ENCODE measurements around the gene USPL1. TPM values are rescaled to one million over a fixed set of nuclear protein-coding genes. Genes with fewer than 3 reads are reported as not detected.
"Not testable (repeated sequence)": the region's sequence is repeated elsewhere in the genome, so short reads cannot be mapped to it uniquely, and the experiment has no call there.

The USPL1 gene
- total RNA-seq, 1 donor from 2014 or later = 33.1 TPM

DNA sequence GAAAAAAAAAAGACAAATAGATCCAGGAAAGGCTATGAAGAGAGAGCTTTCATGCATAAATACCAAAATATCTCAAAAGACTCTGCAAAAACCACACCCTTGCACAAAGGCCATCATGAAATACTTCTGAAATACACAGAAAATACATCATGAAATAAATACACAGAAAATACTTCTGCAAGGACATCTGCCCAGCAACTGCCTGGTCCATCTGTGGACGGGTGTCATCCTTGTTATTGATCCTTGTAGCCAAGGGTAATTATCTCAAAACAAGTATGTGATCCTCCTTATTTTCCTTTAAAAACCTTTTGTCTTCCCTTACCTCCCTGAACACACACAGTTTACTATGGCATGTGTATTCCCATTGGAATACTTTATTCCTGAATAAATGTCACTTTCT is 6.9 kb downstream of the USPL1 start:
- Histone ChIP-seq H3K36me3 (ENCODE audit: control insufficient read depth, insufficient read depth, low read length) (no peaks in the 10 kb centered on the region), H3K4me3 (ENCODE audit: low read depth, low read length) (no peak overlapping the region), H3K27me3 (ENCODE audit: control insufficient read depth, insufficient read depth, low read length) (no peaks in the 10 kb centered on the region)
- no peak for DNase-seq (ENCODE audit: low read depth)
- TF ChIP-seq, protein P1, sequence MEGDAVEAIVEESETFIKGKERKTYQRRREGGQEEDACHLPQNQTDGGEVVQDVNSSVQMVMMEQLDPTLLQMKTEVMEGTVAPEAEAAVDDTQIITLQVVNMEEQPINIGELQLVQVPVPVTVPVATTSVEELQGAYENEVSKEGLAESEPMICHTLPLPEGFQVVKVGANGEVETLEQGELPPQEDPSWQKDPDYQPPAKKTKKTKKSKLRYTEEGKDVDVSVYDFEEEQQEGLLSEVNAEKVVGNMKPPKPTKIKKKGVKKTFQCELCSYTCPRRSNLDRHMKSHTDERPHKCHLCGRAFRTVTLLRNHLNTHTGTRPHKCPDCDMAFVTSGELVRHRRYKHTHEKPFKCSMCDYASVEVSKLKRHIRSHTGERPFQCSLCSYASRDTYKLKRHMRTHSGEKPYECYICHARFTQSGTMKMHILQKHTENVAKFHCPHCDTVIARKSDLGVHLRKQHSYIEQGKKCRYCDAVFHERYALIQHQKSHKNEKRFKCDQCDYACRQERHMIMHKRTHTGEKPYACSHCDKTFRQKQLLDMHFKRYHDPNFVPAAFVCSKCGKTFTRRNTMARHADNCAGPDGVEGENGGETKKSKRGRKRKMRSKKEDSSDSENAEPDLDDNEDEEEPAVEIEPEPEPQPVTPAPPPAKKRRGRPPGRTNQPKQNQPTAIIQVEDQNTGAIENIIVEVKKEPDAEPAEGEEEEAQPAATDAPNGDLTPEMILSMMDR (IDR thresholded peaks at IDR 0.05; ENCODE audit: insufficient read depth, low read length, poor library complexity, severe bottlenecking) = no peak

DNA sequence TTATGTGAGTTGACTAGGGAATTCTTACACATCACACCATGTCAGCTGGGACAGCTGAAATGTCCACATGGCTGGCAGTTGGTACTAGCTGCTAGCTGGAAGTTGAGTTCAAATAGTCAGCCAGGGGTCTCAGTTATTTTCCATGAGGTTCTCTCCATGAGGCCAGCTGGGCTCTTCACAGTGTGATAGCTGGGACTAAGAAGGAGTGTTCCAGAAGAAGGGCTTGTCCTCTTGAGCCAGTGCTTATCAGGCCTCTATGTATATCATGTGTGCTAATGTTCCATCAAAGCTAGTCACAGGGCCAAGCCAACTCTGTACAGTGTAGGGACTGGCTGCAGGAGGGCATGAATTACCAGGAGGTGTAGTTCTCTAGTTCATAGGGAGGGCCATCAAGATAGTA is 11.8 kb downstream of the USPL1 start:
- no peaks in the 10 kb centered on the region for H3K27me3 ChIP-seq (ENCODE audit: control insufficient read depth, insufficient read depth, low read length)
- no peak overlapping the region for H3K4me3 ChIP-seq (ENCODE audit: low read depth, low read length)
- DNase-seq (ENCODE audit: low read depth) = no peak
- TF ChIP-seq, protein P1 (IDR thresholded peaks at IDR 0.05; ENCODE audit: insufficient read depth, low read length, poor library complexity, severe bottlenecking) = no peak
- peaks cover 1% of the 10 kb centered on the region for H3K36me3 ChIP-seq (ENCODE audit: control insufficient read depth, insufficient read depth, low read length)

DNA sequence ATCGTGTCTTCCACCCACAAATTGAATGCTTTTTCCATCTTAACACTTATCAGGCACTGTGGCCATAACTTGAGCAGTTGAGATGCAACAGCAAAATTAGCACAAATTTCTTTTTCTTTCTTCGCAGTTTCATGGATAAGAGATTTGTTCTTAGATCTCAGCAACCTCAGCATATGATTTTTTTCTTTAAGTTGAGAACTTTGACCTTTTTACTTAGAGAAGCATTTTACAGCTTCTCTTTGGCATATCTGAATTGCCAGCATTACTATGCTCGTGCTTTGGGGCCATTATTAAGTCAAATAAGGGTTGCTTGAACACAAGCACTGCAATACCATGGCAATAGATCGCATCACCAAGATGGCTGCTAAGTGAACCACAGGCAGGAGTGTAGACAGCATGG is 16.1 kb downstream of the USPL1 start:
- TF ChIP-seq, protein P1 (IDR thresholded peaks at IDR 0.05; ENCODE audit: insufficient read depth, low read length, poor library complexity, severe bottlenecking) = no peak
- DNase-seq (ENCODE audit: low read depth) = no peak
- Histone ChIP-seq H3K36me3 (ENCODE audit: control insufficient read depth, insufficient read depth, low read length) (peaks cover 3% of the 10 kb centered on the region), H3K27me3 (ENCODE audit: control insufficient read depth, insufficient read depth, low read length) (no peaks in the 10 kb centered on the region), H3K4me3 (ENCODE audit: low read depth, low read length) (no peak overlapping the region)

DNA sequence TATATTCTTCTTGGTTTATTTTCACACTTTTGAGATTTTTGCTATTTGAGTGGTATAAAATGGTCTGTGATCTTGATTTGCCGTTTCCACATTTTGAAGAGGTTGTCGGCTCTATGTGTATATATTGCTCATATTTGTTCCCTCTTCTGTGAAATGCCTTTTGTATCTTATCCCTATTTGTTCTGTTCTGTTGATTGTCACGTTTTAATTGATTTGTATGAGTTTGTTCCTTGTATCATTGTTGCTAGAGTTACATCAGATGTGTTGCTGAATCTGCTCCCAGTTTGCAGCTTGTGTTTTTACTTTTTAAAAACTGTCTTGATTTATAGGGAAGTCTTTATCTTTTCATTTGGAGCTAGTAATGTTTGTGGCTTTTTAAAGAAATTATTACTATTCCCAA is 17.1 kb downstream of the USPL1 start:
- Histone ChIP-seq H3K27me3 (ENCODE audit: control insufficient read depth, insufficient read depth, low read length) (no peaks in the 10 kb centered on the region), H3K36me3 (ENCODE audit: control insufficient read depth, insufficient read depth, low read length) (peaks cover 3% of the 10 kb centered on the region), H3K4me3 (ENCODE audit: low read depth, low read length) (no peak overlapping the region)
- no peak for DNase-seq (ENCODE audit: low read depth)
- TF ChIP-seq, protein P1 (IDR thresholded peaks at IDR 0.05; ENCODE audit: insufficient read depth, low read length, poor library complexity, severe bottlenecking) = no peak

DNA sequence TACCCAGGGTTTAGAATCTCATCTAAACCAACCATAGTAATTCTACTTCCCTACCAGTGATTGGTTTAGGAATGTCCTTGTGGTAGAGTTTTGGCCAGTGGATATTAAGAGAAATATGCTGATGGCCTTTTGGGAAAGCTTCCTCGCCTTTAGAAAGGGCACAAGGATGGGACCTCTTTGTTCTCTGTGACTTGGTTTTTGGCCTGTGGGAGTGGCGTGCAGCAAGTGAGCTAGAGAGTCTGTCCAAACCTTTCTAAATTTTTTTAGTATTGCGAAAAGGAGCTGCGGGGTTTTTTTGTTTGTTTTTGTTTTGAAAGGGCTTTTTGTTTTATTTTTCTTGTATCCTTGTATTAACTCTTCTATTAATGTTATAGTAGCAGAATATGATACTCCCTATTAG is 20.6 kb downstream of the USPL1 start:
- H3K27me3 ChIP-seq (ENCODE audit: control insufficient read depth, insufficient read depth, low read length) = no peaks in the 10 kb centered on the region
- TF ChIP-seq, protein P1 (IDR thresholded peaks at IDR 0.05; ENCODE audit: insufficient read depth, low read length, poor library complexity, severe bottlenecking) = no peak
- H3K4me3 ChIP-seq (ENCODE audit: low read depth, low read length) = no peak overlapping the region
- H3K36me3 ChIP-seq (ENCODE audit: control insufficient read depth, insufficient read depth, low read length) = peaks cover 3% of the 10 kb centered on the region
- DNase-seq (ENCODE audit: low read depth) = no peak

DNA sequence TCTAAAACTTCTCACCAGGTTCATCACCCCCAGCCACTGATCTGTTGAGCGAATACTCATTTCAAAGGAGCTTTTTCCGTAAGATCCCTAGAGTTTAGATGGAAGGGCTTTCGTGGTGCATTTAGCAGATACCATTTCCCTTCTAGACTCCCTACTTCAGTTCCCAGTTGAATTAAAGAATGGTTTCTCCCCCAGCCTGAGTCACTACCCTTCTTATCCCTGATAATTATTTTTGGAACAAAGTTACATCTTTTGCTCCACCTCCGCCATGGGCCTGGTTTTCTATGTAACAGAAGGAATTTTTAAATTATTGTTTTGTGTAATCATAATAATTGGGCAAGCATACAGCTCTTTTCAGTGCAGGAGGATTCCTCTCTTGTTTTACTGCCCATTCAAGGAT is 22.0 kb downstream of the USPL1 start:
- Histone ChIP-seq H3K27me3 (ENCODE audit: control insufficient read depth, insufficient read depth, low read length) (no peaks in the 10 kb centered on the region), H3K4me3 (ENCODE audit: low read depth, low read length) (no peak overlapping the region), H3K36me3 (ENCODE audit: control insufficient read depth, insufficient read depth, low read length) (peaks cover 3% of the 10 kb centered on the region)
- no peak for DNase-seq (ENCODE audit: low read depth)
- TF ChIP-seq, protein P1 (IDR thresholded peaks at IDR 0.05; ENCODE audit: insufficient read depth, low read length, poor library complexity, severe bottlenecking) = no peak

DNA sequence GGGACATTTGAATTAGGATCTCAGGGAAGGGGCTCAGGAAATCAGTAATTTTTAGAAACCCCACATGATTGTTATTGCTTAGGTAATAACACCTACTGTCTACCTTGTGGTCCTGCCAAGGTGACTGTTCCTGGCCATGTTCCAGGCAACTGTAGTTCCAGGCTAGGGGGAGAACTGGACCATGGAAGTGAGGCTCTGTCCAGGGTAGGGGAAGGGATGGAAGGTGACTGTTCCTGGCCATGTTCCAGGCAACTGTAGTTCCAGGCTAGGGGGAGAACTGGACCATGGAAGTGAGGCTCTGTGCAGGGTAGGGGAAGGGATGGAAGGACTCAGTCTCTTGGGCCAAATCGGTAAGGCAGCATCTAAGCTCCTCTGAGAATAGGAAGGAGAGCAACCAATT is 23.5 kb downstream of the USPL1 start:
- H3K36me3 ChIP-seq (ENCODE audit: control insufficient read depth, insufficient read depth, low read length); H3K27me3 ChIP-seq (ENCODE audit: control insufficient read depth, insufficient read depth, low read length); DNase-seq (ENCODE audit: low read depth); H3K4me3 ChIP-seq (ENCODE audit: low read depth, low read length): not testable (repeated sequence)

Data from kidney epithelial cell (primary cell).